Measurements from ENCODE around the gene GALNS.

GRCh38 chr16:88870608-88871348, 14.0 kb upstream of the GALNS start:
- TF ChIP-seq, protein P1, sequence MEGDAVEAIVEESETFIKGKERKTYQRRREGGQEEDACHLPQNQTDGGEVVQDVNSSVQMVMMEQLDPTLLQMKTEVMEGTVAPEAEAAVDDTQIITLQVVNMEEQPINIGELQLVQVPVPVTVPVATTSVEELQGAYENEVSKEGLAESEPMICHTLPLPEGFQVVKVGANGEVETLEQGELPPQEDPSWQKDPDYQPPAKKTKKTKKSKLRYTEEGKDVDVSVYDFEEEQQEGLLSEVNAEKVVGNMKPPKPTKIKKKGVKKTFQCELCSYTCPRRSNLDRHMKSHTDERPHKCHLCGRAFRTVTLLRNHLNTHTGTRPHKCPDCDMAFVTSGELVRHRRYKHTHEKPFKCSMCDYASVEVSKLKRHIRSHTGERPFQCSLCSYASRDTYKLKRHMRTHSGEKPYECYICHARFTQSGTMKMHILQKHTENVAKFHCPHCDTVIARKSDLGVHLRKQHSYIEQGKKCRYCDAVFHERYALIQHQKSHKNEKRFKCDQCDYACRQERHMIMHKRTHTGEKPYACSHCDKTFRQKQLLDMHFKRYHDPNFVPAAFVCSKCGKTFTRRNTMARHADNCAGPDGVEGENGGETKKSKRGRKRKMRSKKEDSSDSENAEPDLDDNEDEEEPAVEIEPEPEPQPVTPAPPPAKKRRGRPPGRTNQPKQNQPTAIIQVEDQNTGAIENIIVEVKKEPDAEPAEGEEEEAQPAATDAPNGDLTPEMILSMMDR (conservative IDR thresholded peaks at IDR 0.05; ENCODE audit: low read length): no peak
- no peak for TF ChIP-seq EZH2phosphoT487 (IDR thresholded peaks at IDR 0.05; ENCODE audit: borderline replicate concordance)

Measured in Loucy (cell line).